Esophagus muscularis mucosa (tissue), 3 donors: ENCODE measurements around the gene COQ4.

Experiments used
- CTCF ChIP-seq, 3 experiments: fragments of 200-600 bp in 2 of 3; fragments of 450-650 bp in 1 of 3; sonication (generic) in 2 of 3; IDR thresholded peaks; one replicate each; pipeline ENCODE4 v1.5.1; 2017 to 2019; ENCODE audit warnings: antibody characterized with exemption in 3 of 3, mild to moderate bottlenecking in 2 of 3, moderate library complexity in 1 of 3
- POLR2A ChIP-seq: fragments of 450-650 bp; IDR thresholded peaks from one replicate; pipeline ENCODE4 v1.6.1; 2017; ENCODE audit warnings: antibody characterized with exemption, moderate library complexity, mild to moderate bottlenecking, low read depth
- POLR2AphosphoS5 ChIP-seq, 2 donors: sonication (generic); formaldehyde crosslinking; IDR thresholded peaks; one replicate each; pipeline ENCODE4 v1.6.1; 2017; ENCODE audit warnings: antibody characterized with exemption in 2 of 2

- TF ChIP-seq POLR2A (no peak), CTCF (IDR thresholded peaks at IDR 0.05) (no peak), POLR2AphosphoS5 (IDR thresholded peaks at IDR 0.05) (no peak)
These were observed 6.2 kb upstream of the COQ4 start for GRCh38 chr9:128316421-128316820.
